CD4-positive, alpha-beta T cell treated with Interleukin-6 for 4 hours (primary cell): Measurements from ENCODE around the gene CENPU.
"Not testable (repeated sequence)": the region's sequence is repeated elsewhere in the genome, so short reads cannot be mapped to it uniquely, and the experiment has no call there.

Experiments used
- DNase-seq: peaks from one replicate; pipeline ENCODE4 v3.0.0-alpha.2; 2020; ENCODE audit warnings: mixed read lengths

CENPU gene

DNA sequence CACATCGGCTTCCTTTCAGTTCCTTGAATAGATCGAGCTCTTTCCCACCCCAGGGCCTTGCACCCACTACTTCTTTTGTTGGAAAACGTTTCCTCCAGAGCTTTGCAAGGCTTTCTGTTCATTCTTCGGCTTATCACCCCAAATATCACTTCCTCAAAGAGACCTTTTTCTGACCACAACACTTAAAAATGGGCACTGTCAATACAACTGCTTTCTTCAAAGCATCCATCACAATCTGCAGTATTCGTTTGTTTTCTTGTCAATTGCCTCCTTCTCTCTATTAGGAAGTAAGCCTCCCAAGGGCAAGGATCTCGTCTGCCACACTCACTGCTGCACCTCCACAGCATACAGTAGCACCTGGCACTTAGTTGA is 17.7 kb upstream of the CENPU start:
- DNase-seq = no peak

- no peak for DNase-seq
Observed at GRCh38 chr4:184750926-184751584, 17.2 kb upstream of the CENPU start.

DNA sequence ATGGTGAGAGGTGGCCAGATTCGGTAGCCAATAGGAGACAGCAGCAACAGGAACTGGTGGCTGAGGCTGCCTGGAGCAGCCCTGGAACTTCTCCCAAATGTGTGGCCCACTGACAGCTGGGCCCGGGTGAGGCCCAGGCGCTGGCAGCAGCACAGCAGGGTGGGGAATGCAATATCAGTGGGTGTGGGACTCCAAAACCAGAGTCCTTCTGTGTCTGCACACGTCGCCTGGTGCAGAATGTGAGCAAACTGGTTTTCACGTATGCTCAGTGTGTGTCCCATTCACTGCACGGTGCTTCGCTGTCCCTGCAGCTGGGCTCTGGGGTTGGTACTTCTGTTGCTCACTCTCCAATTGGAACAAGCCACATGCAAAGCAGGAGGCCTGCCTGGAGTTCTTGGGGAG is 14.4 kb upstream of the CENPU start:
- no peak for DNase-seq

GRCh38 chr4:184747034-184747830 is 13.3 kb upstream of the CENPU start:
- DNase-seq = no peak

DNA sequence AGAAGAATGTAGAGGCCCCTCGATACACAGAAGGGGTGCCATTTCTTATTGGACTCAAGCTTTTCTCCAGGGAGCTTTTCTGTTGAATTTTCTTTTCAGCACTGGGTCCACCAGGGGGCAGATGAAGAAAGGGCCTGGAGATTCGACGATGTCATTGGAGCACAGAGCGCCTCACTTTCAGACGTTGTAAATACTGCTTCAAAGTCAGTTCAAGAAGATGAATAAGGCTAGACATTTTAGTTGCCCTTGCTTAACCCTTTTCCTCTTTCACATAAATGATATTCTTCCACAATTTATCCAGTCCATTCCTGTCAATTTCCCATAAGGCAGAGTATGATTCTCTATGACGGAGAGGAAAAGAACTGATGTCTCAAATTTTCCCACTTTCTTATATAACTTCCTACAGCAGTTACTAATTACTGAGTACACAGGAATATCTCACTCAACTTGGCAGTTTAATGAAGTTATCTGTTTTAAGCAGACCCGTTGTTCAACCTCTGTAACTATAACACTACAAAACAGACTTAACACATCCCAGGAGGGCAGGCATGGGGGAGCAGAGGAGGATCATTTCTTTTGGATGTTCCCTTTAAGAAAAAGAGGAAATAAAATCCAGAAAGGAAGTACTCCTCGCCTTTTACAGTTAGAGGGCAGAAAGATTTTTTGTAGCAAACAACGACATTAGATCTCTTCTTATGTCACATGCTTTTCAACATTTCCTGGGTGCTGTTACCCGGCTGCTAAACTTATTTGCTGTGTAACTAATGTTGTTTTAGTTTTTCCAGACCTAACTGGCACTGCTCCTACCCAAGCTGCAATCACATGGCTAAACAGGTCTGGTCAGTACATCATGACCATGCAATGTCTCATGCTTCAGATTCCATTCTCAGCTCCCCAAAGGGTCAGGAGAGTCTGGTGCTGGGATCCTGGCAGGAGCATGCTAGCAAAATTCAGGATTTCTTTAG is 12.2 kb upstream of the CENPU start:
- peak; percentile 84 for DNase-seq

- no peak for DNase-seq
Observed at GRCh38 chr4:184744236-184744635, 10.3 kb upstream of the CENPU start.

- DNase-seq = no peak
Observed at GRCh38 chr4:184743650-184744049, 9.8 kb upstream of the CENPU start.

- DNase-seq = not testable (repeated sequence)
Observed at GRCh38 chr4:184741651-184742050, 7.8 kb upstream of the CENPU start.

- no peak for DNase-seq
Observed at GRCh38 chr4:184740980-184741391, 7.1 kb upstream of the CENPU start.

DNA sequence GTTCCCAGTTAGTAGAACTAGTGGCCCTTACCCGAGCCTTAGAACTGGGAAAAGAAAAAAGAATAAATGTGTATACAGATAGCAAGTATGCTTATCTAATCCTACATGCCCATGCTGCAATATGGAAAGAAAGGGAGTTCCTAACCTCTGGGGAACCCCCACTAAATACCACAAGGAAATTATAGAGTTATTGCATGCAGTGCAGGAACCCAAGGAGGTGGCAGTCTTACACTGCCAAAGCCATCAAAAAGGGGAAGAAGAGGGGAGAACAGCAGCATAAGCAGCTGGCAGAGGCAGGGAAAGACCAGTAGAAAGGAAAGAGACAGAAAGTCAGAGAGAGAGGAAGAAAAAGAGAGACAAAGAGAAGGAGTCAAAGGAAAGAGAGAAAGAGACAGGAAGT is 5.7 kb upstream of the CENPU start:
- not testable (repeated sequence) for DNase-seq

DNA sequence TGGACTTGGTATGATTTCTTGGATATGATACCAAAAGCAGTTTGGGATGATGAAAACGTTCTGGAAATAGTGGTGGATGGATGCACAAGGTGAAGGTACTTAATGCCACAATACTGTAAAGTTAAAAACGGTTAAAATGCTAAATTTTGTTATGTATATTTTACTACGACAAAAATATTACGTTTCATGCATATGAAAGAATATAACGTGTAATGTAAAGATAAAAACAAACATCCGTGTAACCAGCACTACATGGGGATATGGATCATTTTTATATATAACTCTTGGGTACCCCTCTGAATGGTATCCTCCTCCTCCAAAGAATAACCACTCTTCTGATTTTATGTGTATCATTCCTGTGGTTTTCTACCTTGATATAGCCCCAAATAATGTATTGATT is 862 bp upstream of the CENPU start:
- no peak for DNase-seq

DNA sequence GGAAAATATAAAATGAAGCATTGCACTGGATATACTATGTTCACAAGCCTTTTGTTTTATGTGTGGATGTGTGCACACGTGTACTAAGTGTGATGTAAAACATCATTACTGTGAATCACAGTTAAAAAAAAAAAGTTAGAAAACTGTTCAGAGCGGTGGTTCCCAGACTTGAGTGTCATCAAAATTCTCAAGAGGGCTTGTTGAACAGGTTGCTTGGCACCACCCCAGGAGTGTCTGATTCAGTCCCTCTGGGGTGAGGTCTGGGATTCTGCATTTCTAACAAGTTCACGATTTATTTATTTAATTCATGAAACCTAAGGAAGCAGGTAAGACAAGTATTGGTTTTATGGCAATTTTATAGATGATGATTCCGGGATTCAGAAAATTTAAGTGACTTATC is 1.8 kb downstream of the CENPU start:
- DNase-seq = no peak

DNA sequence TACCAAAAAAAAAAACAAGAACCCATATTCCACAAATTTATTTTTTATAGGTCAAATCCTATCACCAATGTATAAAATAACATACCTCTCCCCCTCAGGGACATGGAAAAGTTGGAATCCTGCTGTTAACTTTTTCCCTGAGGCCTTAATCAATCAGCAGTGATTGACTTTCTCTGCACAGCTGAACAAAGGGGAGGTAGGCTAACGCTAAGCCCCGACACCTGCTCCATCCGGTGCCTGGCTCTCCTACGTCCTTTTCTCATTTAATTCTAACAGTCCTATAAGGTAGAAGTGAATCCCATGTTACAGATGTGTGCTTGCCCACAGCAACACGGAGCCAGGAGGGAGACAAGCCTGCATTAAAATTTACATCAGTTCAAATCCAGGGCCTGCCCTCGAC is 2.8 kb downstream of the CENPU start:
- no peak for DNase-seq

DNA sequence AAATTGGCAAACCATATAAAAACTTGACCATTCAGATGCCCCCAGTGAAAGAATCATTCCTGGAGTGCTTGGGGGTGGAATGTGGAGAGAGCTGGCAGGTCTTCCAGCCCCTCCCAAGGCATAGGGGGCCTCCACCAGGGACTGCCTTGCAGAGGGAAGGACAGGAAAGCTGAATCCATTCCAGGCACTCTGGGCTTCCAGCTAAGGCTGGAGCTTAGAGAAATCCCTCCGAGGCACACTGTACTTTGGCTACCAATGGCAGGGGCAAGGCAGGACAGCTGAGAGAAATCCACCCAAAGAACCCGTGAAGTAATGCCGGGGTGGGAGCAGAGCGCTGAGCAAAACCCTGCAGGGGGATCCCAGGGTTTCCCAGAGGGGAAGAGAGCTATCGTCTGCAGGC is 4.0 kb downstream of the CENPU start:
- DNase-seq = no peak

GRCh38 chr4:184728858-184729257 is 5.0 kb downstream of the CENPU start:
- no peak for DNase-seq

GRCh38 chr4:184727430-184727829 is 6.5 kb downstream of the CENPU start:
- DNase-seq = no peak

DNA sequence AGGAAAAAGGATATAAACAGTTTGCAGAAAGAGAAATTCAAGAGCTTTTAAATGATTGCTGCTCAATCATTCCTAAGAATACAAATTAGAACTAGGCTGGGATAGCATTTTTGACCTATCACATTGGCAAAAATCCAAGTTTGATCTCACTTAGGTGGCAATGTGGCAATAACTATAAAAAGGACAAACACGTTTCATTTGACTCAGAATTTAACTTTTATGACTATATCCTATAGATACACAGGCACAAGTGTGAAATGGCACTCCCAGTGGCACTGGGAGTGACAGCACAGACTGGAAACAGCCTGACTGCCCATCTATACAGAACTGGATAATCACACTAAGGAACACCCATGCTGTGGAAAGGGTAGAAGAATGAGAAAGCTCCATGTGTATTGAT is 11.1 kb downstream of the CENPU start:
- DNase-seq = no peak

- no peak for DNase-seq
Observed at GRCh38 chr4:184721254-184721653, 12.6 kb downstream of the CENPU start.

DNA sequence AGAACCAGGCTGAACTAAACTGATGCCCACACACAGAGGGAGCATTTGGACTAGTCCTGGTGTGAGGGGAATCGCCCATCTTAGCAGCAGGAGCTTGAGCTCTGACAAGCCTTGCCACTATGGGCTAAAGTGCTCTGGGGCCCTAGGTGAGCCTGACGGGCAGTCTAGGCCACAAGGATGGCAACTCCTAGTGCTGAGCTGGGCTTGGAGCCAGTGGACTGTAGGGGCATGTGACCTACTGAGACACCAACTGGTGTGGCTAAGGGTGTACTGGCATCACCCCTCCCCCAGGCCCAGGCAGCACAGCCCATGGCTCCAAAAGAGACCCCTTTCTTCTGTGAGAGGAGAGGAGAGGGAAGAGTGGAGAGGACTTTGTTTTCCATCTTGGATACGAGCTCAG is 14.5 kb downstream of the CENPU start:
- no peak for DNase-seq

GRCh38 chr4:184715526-184715925 is 18.4 kb downstream of the CENPU start:
- no peak for DNase-seq

DNA sequence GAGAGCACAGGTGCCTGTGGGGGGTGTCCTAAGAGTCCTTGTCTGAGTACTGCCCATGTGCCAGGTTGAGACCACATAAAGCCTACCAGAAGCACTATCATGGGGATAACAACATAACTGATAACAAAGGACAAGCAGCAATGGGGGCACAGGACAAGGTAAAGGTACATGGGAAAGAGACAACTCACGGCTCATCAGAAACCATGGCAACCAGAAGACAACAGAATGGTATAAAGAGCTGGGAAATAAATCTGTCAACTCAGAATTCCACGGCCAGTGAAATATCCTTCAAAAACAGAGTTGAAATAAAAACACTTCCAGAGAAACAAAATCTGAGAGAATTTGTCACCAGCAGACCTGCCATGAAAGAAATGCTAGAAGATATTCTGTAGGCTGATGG is 20.0 kb downstream of the CENPU start:
- no peak for DNase-seq

DNA sequence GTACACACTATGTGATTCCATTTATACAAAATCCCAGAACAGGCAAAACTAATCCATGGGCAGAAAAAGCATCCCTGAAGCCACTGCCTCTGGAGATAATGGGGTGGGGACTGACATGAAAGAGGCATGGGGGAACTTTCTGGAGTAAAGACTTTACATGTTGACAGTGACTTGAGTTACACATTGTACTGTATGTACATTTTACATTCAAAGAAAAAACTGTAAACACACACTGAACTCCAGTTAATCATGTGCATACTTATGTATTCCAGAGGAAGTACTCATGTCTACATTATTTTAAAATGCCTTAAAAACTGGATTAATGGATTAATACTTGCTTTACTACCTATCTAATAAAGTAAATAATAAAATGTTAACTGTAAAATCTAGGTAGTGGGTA is 21.6 kb downstream of the CENPU start:
- DNase-seq = no peak

- no peak for DNase-seq
Observed at GRCh38 chr4:184706453-184706852, 27.4 kb downstream of the CENPU start.

DNA sequence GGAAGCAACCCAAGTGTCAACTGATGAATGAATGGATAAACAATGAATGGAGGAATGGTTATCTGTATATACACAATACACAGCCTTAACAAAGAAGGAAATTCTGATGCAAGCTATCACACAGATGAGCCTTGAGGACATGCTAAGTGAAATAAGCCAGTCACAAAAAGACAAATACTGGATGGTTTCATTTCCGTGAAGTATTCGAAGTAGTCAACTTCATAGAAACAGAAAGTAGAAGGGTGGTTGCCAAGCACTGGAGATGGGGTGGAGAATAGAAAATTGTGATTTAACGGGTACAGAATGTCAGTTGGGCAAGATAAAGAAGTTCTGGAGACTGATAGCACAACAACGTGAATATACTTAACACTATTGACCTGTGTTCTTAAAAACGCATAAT is 28.2 kb downstream of the CENPU start:
- no peak for DNase-seq
